ENCODE results near the gene EXD3. TPM values are rescaled to one million over a fixed set of nuclear protein-coding genes. Genes with fewer than 3 reads are reported as not detected.
A peak's percentile ranks its signal among the peaks of the same experiment; 100 is the strongest.

EXD3 gene
- total and polyA plus RNA-seq, 9 of the 15 experiments (the other 6 are each of a cell fraction or from before 2014, with no cell fraction given): 0.29 to 12.5 (median 3.9) TPM

DNA sequence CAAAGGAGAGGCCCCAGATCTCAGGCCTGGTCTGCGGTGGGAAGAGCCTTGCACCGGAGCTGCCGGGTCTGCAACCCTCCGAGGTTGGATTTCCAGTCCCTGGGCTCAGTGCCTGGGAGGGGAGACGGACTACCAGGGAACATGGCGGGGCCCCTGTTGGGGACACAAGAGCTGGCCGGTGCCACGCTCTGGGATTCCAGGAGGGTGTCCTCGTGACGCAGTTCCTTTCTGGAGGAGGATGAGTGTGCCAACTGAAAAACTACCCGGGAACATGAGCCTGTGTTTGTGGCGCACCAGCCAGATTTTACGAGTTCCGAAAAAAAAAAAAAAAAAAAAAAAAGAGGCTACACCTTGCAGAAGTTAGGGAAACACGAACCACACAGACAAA lies 129.9 kb downstream of the EXD3 start:
- H3K4me2 ChIP-seq (ENCODE audit: insufficient read depth, low read length): no peak overlapping the region
- no peaks in the 10 kb centered on the region for H3K9me1 ChIP-seq (ENCODE audit: control insufficient read depth, insufficient read depth, low read length)
- intact Hi-C loops (cut with micrococcal nuclease) (no loop called here), in situ Hi-C loops (cut with MboI) (loop anchor here (5.0 kb wide), 1 partner anchor 234 kb away; no protein-coding TSS in a partner anchor)
- H3K4me1 ChIP-seq (replicated peaks in 1 of 2; ENCODE audit: control insufficient read depth in 2 of 2, insufficient read depth in 2 of 2, low read length in 2 of 2): peaks cover 9 to 36% of the 10 kb centered on the region in 2 experiments; a peak in 4 of 5 replicates
- BruUV-seq (replicated peaks): no TSS peak
- no peak for ATAC-seq
- DNase-seq (ENCODE audit: extremely low read depth in 1 of 4, low spot score in 3 of 4): no peak
- no peak overlapping the region for H3K9ac ChIP-seq (ENCODE audit: insufficient read depth in 1 of 2, low read depth in 2 of 2, low read length in 2 of 2)
- H4K20me1 ChIP-seq (replicated peaks; ENCODE audit: control insufficient read depth, insufficient read depth, low read length): no peaks in the 10 kb centered on the region; the same call in 1 of the 2 replicates
- no peak overlapping the region for H3K4me3 ChIP-seq
- ChIA-PET POLR2A (no interaction called here), CTCF (ENCODE audit: low intra/inter-chr PET ratio) (no interaction called here)
- TF ChIP-seq ETV5 (CRISPR knock-in tag; IDR thresholded peaks at IDR 0.05; ENCODE audit: low read depth) (no peak), ZNF12 (CRISPR knock-in tag; IDR thresholded peaks at IDR 0.05) (no peak)
- H3K36me3 ChIP-seq (ENCODE audit: control insufficient read depth, insufficient read depth, low read length): no peaks in the 10 kb centered on the region
- no peaks in the 10 kb centered on the region for H3K79me2 ChIP-seq (ENCODE audit: control insufficient read depth, insufficient read depth, low read length)
- no peaks in the 10 kb centered on the region for H3K27me3 ChIP-seq (ENCODE audit: control insufficient read depth in 2 of 2, insufficient read depth in 2 of 2, low read length in 2 of 2)
- no peak for FAIRE-seq
- 81% methylated on average over 13 of the region's 15 CpGs for WGBS (ENCODE audit: insufficient coverage, low coverage, missing lambda C conversion rate)
- 0 out of 2 replicates have a peak, but pooled peaks cover 1% of the 10 kb centered on the region for H3K9me3 ChIP-seq (replicated peaks; ENCODE audit: control insufficient read depth, insufficient read depth, low read depth, low read length)
- no peak overlapping the region for H3K27ac ChIP-seq (ENCODE audit: extremely low read depth, low read depth, low read length)
- H2AFZ ChIP-seq (ENCODE audit: low read depth, low read length): no peak overlapping the region

DNA sequence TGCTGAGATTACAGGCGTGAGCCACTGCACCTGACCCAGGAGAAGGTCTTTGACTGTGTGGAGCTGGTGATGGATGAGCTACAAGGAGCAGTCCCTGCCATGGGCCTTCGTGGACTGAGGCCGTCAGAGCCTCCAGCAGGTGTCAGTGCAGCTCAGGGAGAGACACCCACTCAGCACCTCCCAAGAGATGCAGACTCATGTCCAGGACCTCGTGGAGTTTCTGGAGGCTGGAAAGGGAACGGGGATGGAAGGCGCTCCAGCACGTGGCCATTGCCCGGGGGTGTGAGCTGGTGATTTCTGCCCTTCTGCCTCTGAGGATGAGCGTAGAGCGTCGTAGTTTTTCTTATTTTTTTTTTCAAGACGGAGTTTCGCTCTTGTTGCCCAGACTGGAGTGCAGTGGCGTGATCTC lies 136.0 kb downstream of the EXD3 start:
- DNase-seq (ENCODE audit: extremely low read depth in 1 of 4, low spot score in 3 of 4) (peak; percentile 60 to 86 (median 74)), ATAC-seq (peak; percentile 100), FAIRE-seq (peak; percentile 94)
- H3K27me3 ChIP-seq (ENCODE audit: control insufficient read depth in 2 of 2, insufficient read depth in 2 of 2, low read length in 2 of 2): no peaks in the 10 kb centered on the region
- in situ Hi-C loops (cut with MboI) (loop anchor here (5.0 kb wide), 1 partner anchor 160 kb away; no protein-coding TSS in a partner anchor), intact Hi-C loops (cut with micrococcal nuclease) (no loop called here)
- H3K9ac ChIP-seq (ENCODE audit: insufficient read depth in 1 of 2, low read depth in 2 of 2, low read length in 2 of 2): no peak overlapping the region
- no peaks in the 10 kb centered on the region for H3K4me1 ChIP-seq (replicated peaks in 1 of 2; ENCODE audit: control insufficient read depth in 2 of 2, insufficient read depth in 2 of 2, low read length in 2 of 2)
- H3K79me2 ChIP-seq (ENCODE audit: control insufficient read depth, insufficient read depth, low read length): no peaks in the 10 kb centered on the region
- BruUV-seq (replicated peaks): no TSS peak
- ChIA-PET POLR2A (interaction anchor here (0.5 to 2.2 kb wide), 9 partner anchors 10 to 211 kb away, joined by 3 to 17 read pairs (median 4); partner anchors contain the start of gene TOR4A), CTCF (ENCODE audit: low intra/inter-chr PET ratio) (no interaction called here)
- peaks cover 15% of the 10 kb centered on the region; the same call in 1 of the 3 replicates for H3K36me3 ChIP-seq (ENCODE audit: control insufficient read depth, insufficient read depth, low read length)
- H4K20me1 ChIP-seq (replicated peaks; ENCODE audit: control insufficient read depth, insufficient read depth, low read length): no peaks in the 10 kb centered on the region
- H3K27ac ChIP-seq (ENCODE audit: extremely low read depth, low read depth, low read length): no peak overlapping the region
- H3K4me2 ChIP-seq (ENCODE audit: insufficient read depth, low read length): no peak overlapping the region
- 40% methylated on average over 14 of the region's 14 CpGs for WGBS (ENCODE audit: insufficient coverage, low coverage, missing lambda C conversion rate)
- no peaks in the 10 kb centered on the region for H3K9me1 ChIP-seq (ENCODE audit: control insufficient read depth, insufficient read depth, low read length)
- H2AFZ ChIP-seq (ENCODE audit: low read depth, low read length): 0 out of 2 replicates have a peak overlapping the region, but pooled peaks have one; percentile 63
- H3K9me3 ChIP-seq (replicated peaks; ENCODE audit: control insufficient read depth, insufficient read depth, low read depth, low read length): no peaks in the 10 kb centered on the region
- no peak overlapping the region for H3K4me3 ChIP-seq
- TF ChIP-seq, protein P1, sequence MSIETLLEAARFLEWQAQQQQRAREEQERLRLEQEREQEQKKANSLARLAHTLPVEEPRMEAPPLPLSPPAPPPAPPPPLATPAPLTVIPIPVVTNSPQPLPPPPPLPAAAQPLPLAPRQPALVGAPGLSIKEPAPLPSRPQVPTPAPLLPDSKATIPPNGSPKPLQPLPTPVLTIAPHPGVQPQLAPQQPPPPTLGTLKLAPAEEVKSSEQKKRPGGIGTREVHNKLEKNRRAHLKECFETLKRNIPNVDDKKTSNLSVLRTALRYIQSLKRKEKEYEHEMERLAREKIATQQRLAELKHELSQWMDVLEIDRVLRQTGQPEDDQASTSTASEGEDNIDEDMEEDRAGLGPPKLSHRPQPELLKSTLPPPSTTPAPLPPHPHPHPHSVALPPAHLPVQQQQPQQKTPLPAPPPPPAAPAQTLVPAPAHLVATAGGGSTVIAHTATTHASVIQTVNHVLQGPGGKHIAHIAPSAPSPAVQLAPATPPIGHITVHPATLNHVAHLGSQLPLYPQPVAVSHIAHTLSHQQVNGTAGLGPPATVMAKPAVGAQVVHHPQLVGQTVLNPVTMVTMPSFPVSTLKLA (conservative IDR thresholded peaks at IDR 0.05): peak; percentile 62 to 78; a peak in 3 of 4 replicates
- TF ChIP-seq CC2D1A (IDR thresholded peaks at IDR 0.05) (peak; percentile 43; the same call in 1 of the 2 replicates), L3MBTL2 (IDR thresholded peaks at IDR 0.05) (peak; percentile 98), KDM1A (IDR thresholded peaks at IDR 0.05) (peak in 1 of 2 experiments; percentile 19; a peak in 1 of 4 replicates), STAG1 (CRISPR knock-in tag; IDR thresholded peaks at IDR 0.05; ENCODE audit: borderline replicate concordance) (peak; percentile 43; the same call in 1 of the 2 replicates), RAD51 (IDR thresholded peaks at IDR 0.05; ENCODE audit: borderline replicate concordance, low read depth) (peak; percentile 9; the same call in 1 of the 2 replicates), ETS2 (tag; IDR thresholded peaks at IDR 0.05; ENCODE audit: borderline replicate concordance, poor library complexity, severe bottlenecking) (no peak), MBD2 (IDR thresholded peaks at IDR 0.05; ENCODE audit: borderline replicate concordance, low read depth) (no peak), KLF16 (IDR thresholded peaks at IDR 0.05) (0 out of 2 replicates have a peak, but pooled peaks have one; percentile 7), EGR1 (conservative IDR thresholded peaks at IDR 0.05) (peak; percentile 75)
- TF ChIP-seq, protein P2, sequence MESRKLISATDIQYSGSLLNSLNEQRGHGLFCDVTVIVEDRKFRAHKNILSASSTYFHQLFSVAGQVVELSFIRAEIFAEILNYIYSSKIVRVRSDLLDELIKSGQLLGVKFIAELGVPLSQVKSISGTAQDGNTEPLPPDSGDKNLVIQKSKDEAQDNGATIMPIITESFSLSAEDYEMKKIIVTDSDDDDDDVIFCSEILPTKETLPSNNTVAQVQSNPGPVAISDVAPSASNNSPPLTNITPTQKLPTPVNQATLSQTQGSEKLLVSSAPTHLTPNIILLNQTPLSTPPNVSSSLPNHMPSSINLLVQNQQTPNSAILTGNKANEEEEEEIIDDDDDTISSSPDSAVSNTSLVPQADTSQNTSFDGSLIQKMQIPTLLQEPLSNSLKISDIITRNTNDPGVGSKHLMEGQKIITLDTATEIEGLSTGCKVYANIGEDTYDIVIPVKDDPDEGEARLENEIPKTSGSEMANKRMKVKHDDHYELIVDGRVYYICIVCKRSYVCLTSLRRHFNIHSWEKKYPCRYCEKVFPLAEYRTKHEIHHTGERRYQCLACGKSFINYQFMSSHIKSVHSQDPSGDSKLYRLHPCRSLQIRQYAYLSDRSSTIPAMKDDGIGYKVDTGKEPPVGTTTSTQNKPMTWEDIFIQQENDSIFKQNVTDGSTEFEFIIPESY (CRISPR knock-in tag; IDR thresholded peaks at IDR 0.05): peak; percentile 82; the same call in 1 of the 2 replicates
